Endothelial cell of umbilical vein (primary cell): Measurements from ENCODE around the gene BORCS5.

Source experiments
- CTCF ChIP-seq, 2 donors: IDR thresholded peaks; 1 replicate in 1 of 2; 2 replicates in 1 of 2; pipeline ENCODE4 v1.5.1; 2011; ENCODE audit warnings: low read length in 2 of 2, mild to moderate bottlenecking in 2 of 2, moderate library complexity in 2 of 2, control low read depth in 1 of 2, inconsistent platforms in 1 of 2, low read depth in 1 of 2; ENCODE audit not compliant: insufficient read depth in 1 of 2; ENCODE audit errors: extremely low read depth in 1 of 2
- JUN ChIP-seq: IDR thresholded peaks from 2 replicates; pipeline ENCODE4 v1.6.1; 2011; ENCODE audit warnings: borderline replicate concordance, low read depth; ENCODE audit not compliant: insufficient read length, insufficient read depth
- MAX ChIP-seq: IDR thresholded peaks from 2 replicates; pipeline ENCODE4 v1.6.1; 2011; ENCODE audit not compliant: insufficient read depth, insufficient read length
- POLR2A ChIP-seq: IDR thresholded peaks from 2 replicates; pipeline ENCODE4 v1.6.1; 2012; ENCODE audit warnings: low read depth, mild to moderate bottlenecking, control low read depth, low read length
- POLR2AphosphoS5 ChIP-seq: IDR thresholded peaks from 2 replicates; pipeline ENCODE4 v1.6.1; 2012; ENCODE audit warnings: low read depth, mild to moderate bottlenecking, control low read depth, low read length, moderate library complexity; ENCODE audit not compliant: insufficient read depth

DNA sequence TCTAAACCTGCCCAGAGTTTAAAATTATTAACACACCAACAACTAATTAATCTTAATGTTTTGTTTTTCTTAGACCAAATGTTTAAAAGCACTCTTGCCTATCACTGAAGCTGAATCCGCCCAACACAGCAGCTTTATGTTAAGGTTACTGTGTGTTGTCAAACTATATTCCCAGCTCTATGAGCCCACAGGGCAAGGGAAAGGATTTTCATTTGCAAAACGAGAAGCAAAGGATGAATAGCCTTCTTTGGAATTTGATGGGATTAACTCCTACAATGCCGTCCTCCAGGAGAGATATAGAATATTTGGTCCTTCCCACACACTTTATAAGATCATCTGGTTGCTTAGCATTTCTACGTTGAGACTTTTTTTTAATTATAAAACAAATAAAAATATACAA is 162.0 kb downstream of the BORCS5 start:
- TF ChIP-seq CTCF (IDR thresholded peaks at IDR 0.05; ENCODE audit: extremely low read depth in 1 of 2, insufficient read depth in 1 of 2, low read depth in 1 of 2, low read length in 2 of 2) (no peak), POLR2A (no peak), POLR2AphosphoS5 (no peak), JUN (no peak), MAX (no peak)
